ENCODE data around the gene B2M. TPM values are rescaled to one million over a fixed set of nuclear protein-coding genes. Genes with fewer than 3 reads are reported as not detected.

The B2M gene
- total and polyA plus RNA-seq, 10 of the 15 experiments (the other 5 are each of a cell fraction or from before 2014, with no cell fraction given) = 2,901 to 22,794 (median 8,374) TPM

GRCh38 chr15:44663410-44664308 lies 47.7 kb upstream of the B2M start, which contains the start of gene SPG11 (continued):
- TF ChIP-seq E2F8 (IDR thresholded peaks at IDR 0.05; ENCODE audit: low read depth, partially characterized antibody) (no peak), NBN (IDR thresholded peaks at IDR 0.05) (peak; percentile 90), FOXM1 (IDR thresholded peaks at IDR 0.05; ENCODE audit: low read depth, low read length) (peak; percentile 73; the same call in 1 of the 2 replicates), KLF5 (IDR thresholded peaks at IDR 0.05; ENCODE audit: partially characterized antibody) (peak; percentile 69), CUX1 (IDR thresholded peaks at IDR 0.05; ENCODE audit: insufficient replicate concordance, low read depth, low read length) (peak; percentile 13), JUND (IDR thresholded peaks at IDR 0.05; ENCODE audit: low read depth, low read length) (no peak), ZNF207 (IDR thresholded peaks at IDR 0.05; ENCODE audit: borderline replicate concordance) (peak; percentile 46), ZZZ3 (IDR thresholded peaks at IDR 0.05; ENCODE audit: control insufficient read depth, insufficient read length, low read depth) (no peak), EED (IDR thresholded peaks at IDR 0.05; ENCODE audit: low read depth) (no peak; the same call in 1 of the 2 replicates), BCL11A (IDR thresholded peaks at IDR 0.05; ENCODE audit: low read depth, low read length) (no peak), CEBPB (IDR thresholded peaks at IDR 0.05; ENCODE audit: borderline replicate concordance in 1 of 2, low read depth in 2 of 2, low read length in 2 of 2) (no peak)
- TF ChIP-seq, protein P1, sequence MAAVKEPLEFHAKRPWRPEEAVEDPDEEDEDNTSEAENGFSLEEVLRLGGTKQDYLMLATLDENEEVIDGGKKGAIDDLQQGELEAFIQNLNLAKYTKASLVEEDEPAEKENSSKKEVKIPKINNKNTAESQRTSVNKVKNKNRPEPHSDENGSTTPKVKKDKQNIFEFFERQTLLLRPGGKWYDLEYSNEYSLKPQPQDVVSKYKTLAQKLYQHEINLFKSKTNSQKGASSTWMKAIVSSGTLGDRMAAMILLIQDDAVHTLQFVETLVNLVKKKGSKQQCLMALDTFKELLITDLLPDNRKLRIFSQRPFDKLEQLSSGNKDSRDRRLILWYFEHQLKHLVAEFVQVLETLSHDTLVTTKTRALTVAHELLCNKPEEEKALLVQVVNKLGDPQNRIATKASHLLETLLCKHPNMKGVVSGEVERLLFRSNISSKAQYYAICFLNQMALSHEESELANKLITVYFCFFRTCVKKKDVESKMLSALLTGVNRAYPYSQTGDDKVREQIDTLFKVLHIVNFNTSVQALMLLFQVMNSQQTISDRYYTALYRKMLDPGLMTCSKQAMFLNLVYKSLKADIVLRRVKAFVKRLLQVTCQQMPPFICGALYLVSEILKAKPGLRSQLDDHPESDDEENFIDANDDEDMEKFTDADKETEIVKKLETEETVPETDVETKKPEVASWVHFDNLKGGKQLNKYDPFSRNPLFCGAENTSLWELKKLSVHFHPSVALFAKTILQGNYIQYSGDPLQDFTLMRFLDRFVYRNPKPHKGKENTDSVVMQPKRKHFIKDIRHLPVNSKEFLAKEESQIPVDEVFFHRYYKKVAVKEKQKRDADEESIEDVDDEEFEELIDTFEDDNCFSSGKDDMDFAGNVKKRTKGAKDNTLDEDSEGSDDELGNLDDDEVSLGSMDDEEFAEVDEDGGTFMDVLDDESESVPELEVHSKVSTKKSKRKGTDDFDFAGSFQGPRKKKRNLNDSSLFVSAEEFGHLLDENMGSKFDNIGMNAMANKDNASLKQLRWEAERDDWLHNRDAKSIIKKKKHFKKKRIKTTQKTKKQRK (IDR thresholded peaks at IDR 0.05; ENCODE audit: low read depth, low read length) = no peak
- TF ChIP-seq, protein P2, sequence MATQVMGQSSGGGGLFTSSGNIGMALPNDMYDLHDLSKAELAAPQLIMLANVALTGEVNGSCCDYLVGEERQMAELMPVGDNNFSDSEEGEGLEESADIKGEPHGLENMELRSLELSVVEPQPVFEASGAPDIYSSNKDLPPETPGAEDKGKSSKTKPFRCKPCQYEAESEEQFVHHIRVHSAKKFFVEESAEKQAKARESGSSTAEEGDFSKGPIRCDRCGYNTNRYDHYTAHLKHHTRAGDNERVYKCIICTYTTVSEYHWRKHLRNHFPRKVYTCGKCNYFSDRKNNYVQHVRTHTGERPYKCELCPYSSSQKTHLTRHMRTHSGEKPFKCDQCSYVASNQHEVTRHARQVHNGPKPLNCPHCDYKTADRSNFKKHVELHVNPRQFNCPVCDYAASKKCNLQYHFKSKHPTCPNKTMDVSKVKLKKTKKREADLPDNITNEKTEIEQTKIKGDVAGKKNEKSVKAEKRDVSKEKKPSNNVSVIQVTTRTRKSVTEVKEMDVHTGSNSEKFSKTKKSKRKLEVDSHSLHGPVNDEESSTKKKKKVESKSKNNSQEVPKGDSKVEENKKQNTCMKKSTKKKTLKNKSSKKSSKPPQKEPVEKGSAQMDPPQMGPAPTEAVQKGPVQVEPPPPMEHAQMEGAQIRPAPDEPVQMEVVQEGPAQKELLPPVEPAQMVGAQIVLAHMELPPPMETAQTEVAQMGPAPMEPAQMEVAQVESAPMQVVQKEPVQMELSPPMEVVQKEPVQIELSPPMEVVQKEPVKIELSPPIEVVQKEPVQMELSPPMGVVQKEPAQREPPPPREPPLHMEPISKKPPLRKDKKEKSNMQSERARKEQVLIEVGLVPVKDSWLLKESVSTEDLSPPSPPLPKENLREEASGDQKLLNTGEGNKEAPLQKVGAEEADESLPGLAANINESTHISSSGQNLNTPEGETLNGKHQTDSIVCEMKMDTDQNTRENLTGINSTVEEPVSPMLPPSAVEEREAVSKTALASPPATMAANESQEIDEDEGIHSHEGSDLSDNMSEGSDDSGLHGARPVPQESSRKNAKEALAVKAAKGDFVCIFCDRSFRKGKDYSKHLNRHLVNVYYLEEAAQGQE (IDR thresholded peaks at IDR 0.05; ENCODE audit: low read depth, low read length) = no peak
